Measurements from ENCODE around the gene TBC1D8. TPM values are rescaled to one million over a fixed set of nuclear protein-coding genes. Genes with fewer than 3 reads are reported as not detected.

Gene TBC1D8
- 100 to 1,000 TPM in 1 of 2 donors, 10 to 100 TPM in 1; 63.8 to 111 TPM for total RNA-seq

- Histone ChIP-seq H3K4me3 (peak within 1 kb of the TSS; percentile 48 to 70), H3K9me3 (no peaks in the 10 kb centered on the region), H3K4me1 (peaks cover 56% of the 10 kb centered on the region), H3K27me3 (no peaks in the 10 kb centered on the region), H3K36me3 (replicated peaks in 1 of 2; ENCODE audit: insufficient read depth in 1 of 2, low read depth in 2 of 2) (no peaks in the 10 kb centered on the region), H3K27ac (peak within 1 kb of the TSS; percentile 81 to 91 (median 85))
- 0% methylated on average over 13 to 47 of the region's 81 CpGs for WGBS, 2 donors
- DNase-seq (peak; percentile 90 to 92 (median 90)), ATAC-seq (peak; percentile 90)
- TF ChIP-seq POLR2A (IDR thresholded peaks at IDR 0.05) (peak; percentile 51 to 94 (median 69)), CTCF (IDR thresholded peaks at IDR 0.05) (no peak)
- intact Hi-C loops (cut with DNase I), result loop anchor here (10.0 kb wide), 1 partner anchor 117 kb away; no protein-coding TSS in a partner anchor
Observed at GRCh38 chr2:101151146-101151858, at the start of gene TBC1D8. Gene TBC1D8, minus strand, starts transcription at chr2:101151382. Its CDS starts 129 bp downstream, at chr2:101151253.

DNA sequence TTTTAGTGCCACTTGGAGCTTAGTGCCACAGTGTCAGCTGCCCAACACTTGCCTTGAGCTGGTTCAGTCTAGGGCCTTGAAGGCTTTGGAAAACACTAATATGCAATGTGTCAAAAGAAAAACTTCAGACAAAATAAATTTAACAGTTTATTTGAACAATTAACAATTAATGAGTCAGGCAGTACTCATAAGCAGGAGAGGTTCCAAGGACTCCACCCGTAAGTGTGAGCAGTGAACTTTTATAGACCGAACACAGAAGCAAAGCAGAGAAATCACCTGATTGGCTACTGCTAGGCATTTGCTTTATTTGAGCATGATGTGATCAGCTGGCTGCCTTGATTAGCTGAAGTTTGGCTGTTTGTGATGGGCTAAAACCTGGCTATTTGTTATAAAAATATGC lies 49.5 kb upstream of the TBC1D8 start:
- no peak overlapping the region for H3K27ac ChIP-seq
- H3K4me3 ChIP-seq, result no peak overlapping the region
- intact Hi-C loops (cut with DNase I), result loop anchor here (10.0 kb wide), 1 partner anchor 166 kb away; no protein-coding TSS in a partner anchor
- H3K9me3 ChIP-seq, result no peaks in the 10 kb centered on the region
- DNase-seq (peak in 1 of 4 donors; percentile 34), ATAC-seq (no peak)
- 35 to 46% methylated on average over 2 of the region's 2 CpGs for WGBS, 2 donors
- H3K36me3 ChIP-seq (replicated peaks in 1 of 2; ENCODE audit: insufficient read depth in 1 of 2, low read depth in 2 of 2), result no peaks in the 10 kb centered on the region
- TF ChIP-seq CTCF (IDR thresholded peaks at IDR 0.05) (no peak), POLR2A (IDR thresholded peaks at IDR 0.05) (no peak)
- H3K4me1 ChIP-seq, result peaks cover 1% of the 10 kb centered on the region
- H3K27me3 ChIP-seq, result no peaks in the 10 kb centered on the region

- TF ChIP-seq POLR2A (IDR thresholded peaks at IDR 0.05), result no peak
- no peak for TF ChIP-seq CTCF (IDR thresholded peaks at IDR 0.05)
- DNase-seq, result no peak
- H3K27ac ChIP-seq, result no peak overlapping the region
- no peaks in the 10 kb centered on the region for H3K9me3 ChIP-seq
- H3K36me3 ChIP-seq (replicated peaks in 1 of 2; ENCODE audit: insufficient read depth in 1 of 2, low read depth in 2 of 2), result no peaks in the 10 kb centered on the region
- H3K4me3 ChIP-seq, result no peak overlapping the region
- H3K4me1 ChIP-seq, result no peaks in the 10 kb centered on the region
- no peak for ATAC-seq
- intact Hi-C loops (cut with DNase I), result loop anchor here (5.0 kb wide), 1 partner anchor 187 kb away; no protein-coding TSS in a partner anchor
- H3K27me3 ChIP-seq, result no peaks in the 10 kb centered on the region
- 58 to 66% methylated on average over 7 of the region's 7 CpGs for WGBS, 2 donors
Observed at GRCh38 chr2:101199251-101199791, 48.1 kb upstream of the TBC1D8 start.

GRCh38 chr2:101197814-101198213 lies 46.6 kb upstream of the TBC1D8 start:
- H3K4me3 ChIP-seq, result no peak overlapping the region
- ATAC-seq, result no peak
- TF ChIP-seq CTCF (IDR thresholded peaks at IDR 0.05) (no peak), POLR2A (IDR thresholded peaks at IDR 0.05) (no peak)
- DNase-seq, result no peak
- intact Hi-C loops (cut with DNase I), result loop anchor here (5.0 kb wide), 1 partner anchor 186 kb away; no protein-coding TSS in a partner anchor
- no peaks in the 10 kb centered on the region for H3K36me3 ChIP-seq (replicated peaks in 1 of 2; ENCODE audit: insufficient read depth in 1 of 2, low read depth in 2 of 2)
- H3K27ac ChIP-seq, result no peak overlapping the region
- 70 to 80% methylated on average over 12 of the region's 12 CpGs for whole genome bisulfite sequencing, 2 donors
- H3K4me1 ChIP-seq, result no peaks in the 10 kb centered on the region
- H3K27me3 ChIP-seq, result no peaks in the 10 kb centered on the region
- no peaks in the 10 kb centered on the region for H3K9me3 ChIP-seq

All from body of pancreas (tissue), 4 donors.